ENCODE measurements around the gene CHST8. TPM values are rescaled to one million over a fixed set of nuclear protein-coding genes. Genes with fewer than 3 reads are reported as not detected.

Gene CHST8
- total RNA-seq, 1 experiment from 2014 or later: not detected

GRCh38 chr19:33595783-33596182 is 26.0 kb upstream of the CHST8 start:
- Histone ChIP-seq H3K9me3 (peaks cover 21% of the 10 kb centered on the region), H3K36me3 (ENCODE audit: control insufficient read depth, insufficient read depth, low read length) (no peaks in the 10 kb centered on the region), H3K27me3 (replicated peaks; ENCODE audit: control insufficient read depth, insufficient read depth, low read length) (no peaks in the 10 kb centered on the region), H3K4me3 (ENCODE audit: low read depth, low read length) (no peak overlapping the region), H3K4me1 (no peaks in the 10 kb centered on the region)
- H3K27me3 Mint-ChIP-seq (ENCODE audit: insufficient read depth, unreplicated experiment): peaks cover 1% of the 10 kb centered on the region
- no peak overlapping the region for H3K4me3 Mint-ChIP-seq (ENCODE audit: unreplicated experiment)
- peaks cover 34% of the 10 kb centered on the region for H3K9me3 Mint-ChIP-seq (ENCODE audit: unreplicated experiment)
- H3K36me3 Mint-ChIP-seq (ENCODE audit: insufficient read depth, unreplicated experiment): no peaks in the 10 kb centered on the region
- H3K27ac Mint-ChIP-seq (ENCODE audit: unreplicated experiment): no peak overlapping the region
- POLR2A ChIA-PET: no interaction called here
- BruUV-seq (replicated peaks): no TSS peak
- no peak for TF ChIP-seq CTCF (IDR thresholded peaks at IDR 0.05; ENCODE audit: insufficient read depth in 1 of 2, low read depth in 1 of 2, low read length in 1 of 2, severe bottlenecking in 1 of 2, unreplicated experiment in 1 of 2)
- no peak for DNase-seq
- intact Hi-C loops (cut with micrococcal nuclease; ENCODE audit: unreplicated experiment): no loop called here
- no peaks in the 10 kb centered on the region for H3K4me1 Mint-ChIP-seq (ENCODE audit: low read depth, unreplicated experiment)
- CTCF ChIA-PET: no interaction called here

- ChIA-PET CTCF (no interaction called here), POLR2A (no interaction called here)
- DNase-seq: no peak
- Mint-ChIP-seq H3K36me3 (ENCODE audit: insufficient read depth, unreplicated experiment) (no peaks in the 10 kb centered on the region), H3K4me1 (ENCODE audit: low read depth, unreplicated experiment) (no peaks in the 10 kb centered on the region), H3K9me3 (ENCODE audit: unreplicated experiment) (peaks cover 45% of the 10 kb centered on the region), H3K4me3 (ENCODE audit: unreplicated experiment) (no peak overlapping the region), H3K27me3 (ENCODE audit: insufficient read depth, unreplicated experiment) (peaks cover 3% of the 10 kb centered on the region), H3K27ac (ENCODE audit: unreplicated experiment) (no peak overlapping the region)
- no peaks in the 10 kb centered on the region for H3K4me1 ChIP-seq
- H3K27me3 ChIP-seq (replicated peaks; ENCODE audit: control insufficient read depth, insufficient read depth, low read length): no peaks in the 10 kb centered on the region
- peaks cover 37% of the 10 kb centered on the region for H3K9me3 ChIP-seq
- no peaks in the 10 kb centered on the region for H3K36me3 ChIP-seq (ENCODE audit: control insufficient read depth, insufficient read depth, low read length)
- TF ChIP-seq CTCF (IDR thresholded peaks at IDR 0.05; ENCODE audit: insufficient read depth in 1 of 2, low read depth in 1 of 2, low read length in 1 of 2, severe bottlenecking in 1 of 2, unreplicated experiment in 1 of 2): no peak
- BruUV-seq (replicated peaks): no TSS peak
- intact Hi-C loops (cut with micrococcal nuclease; ENCODE audit: unreplicated experiment): no loop called here
- no peak overlapping the region for H3K4me3 ChIP-seq (ENCODE audit: low read depth, low read length)
Observed at GRCh38 chr19:33601583-33601982, 20.2 kb upstream of the CHST8 start.

DNA sequence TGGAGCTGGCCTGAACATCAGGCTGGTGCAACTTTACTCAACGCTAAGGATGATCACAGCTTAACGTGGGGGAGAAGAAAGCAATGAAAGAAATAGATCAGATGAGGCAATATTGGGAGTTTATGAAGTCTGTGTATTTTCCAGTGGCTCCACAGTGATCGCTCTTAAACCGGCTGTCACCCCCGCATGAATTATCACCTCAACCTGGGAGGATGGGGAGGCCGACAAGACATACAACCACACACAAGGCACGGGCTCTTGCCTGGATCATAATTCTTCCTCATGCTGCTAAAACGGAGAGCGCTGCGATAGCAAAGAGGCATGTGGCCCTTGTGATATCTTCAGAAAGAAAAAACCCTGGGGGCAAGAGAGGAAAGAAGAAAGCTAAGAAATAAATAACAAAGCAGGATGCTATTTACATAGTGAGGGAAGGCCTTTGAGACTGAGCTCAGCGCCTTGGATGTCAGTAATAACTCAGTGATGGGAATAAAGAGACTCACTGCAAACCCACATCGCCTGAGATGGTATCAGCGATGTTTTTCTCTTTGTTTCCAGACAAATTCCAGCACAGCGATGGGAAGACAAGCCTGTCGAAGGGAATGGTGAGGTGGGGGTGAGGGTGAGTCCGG is 19.1 kb upstream of the CHST8 start:
- CTCF ChIA-PET: no interaction called here
- no peaks in the 10 kb centered on the region for H3K4me1 Mint-ChIP-seq (ENCODE audit: low read depth, unreplicated experiment)

More for the DNA sequence above, 19.1 kb upstream of the CHST8 start:
- Histone ChIP-seq H3K27me3 (replicated peaks; ENCODE audit: control insufficient read depth, insufficient read depth, low read length) (no peaks in the 10 kb centered on the region), H3K4me3 (ENCODE audit: low read depth, low read length) (no peak overlapping the region), H3K36me3 (ENCODE audit: control insufficient read depth, insufficient read depth, low read length) (no peaks in the 10 kb centered on the region), H3K4me1 (no peaks in the 10 kb centered on the region), H3K9me3 (peaks cover 40% of the 10 kb centered on the region)
- Mint-ChIP-seq H3K36me3 (ENCODE audit: insufficient read depth, unreplicated experiment) (no peaks in the 10 kb centered on the region), H3K9me3 (ENCODE audit: unreplicated experiment) (peaks cover 34% of the 10 kb centered on the region), H3K4me3 (ENCODE audit: unreplicated experiment) (no peak overlapping the region), H3K27ac (ENCODE audit: unreplicated experiment) (no peak overlapping the region), H3K27me3 (ENCODE audit: insufficient read depth, unreplicated experiment) (peaks cover 5% of the 10 kb centered on the region)
- BruUV-seq (replicated peaks): no TSS peak
- intact Hi-C loops (cut with micrococcal nuclease; ENCODE audit: unreplicated experiment): no loop called here
- no peak for TF ChIP-seq CTCF (IDR thresholded peaks at IDR 0.05; ENCODE audit: insufficient read depth in 1 of 2, low read depth in 1 of 2, low read length in 1 of 2, severe bottlenecking in 1 of 2, unreplicated experiment in 1 of 2)
- POLR2A ChIA-PET: no interaction called here
- DNase-seq: no peak

Measured in Caco-2 (cell line).